Neuronal stem cell (in vitro differentiated cells): ENCODE data around the gene SP140.

Experiments
- DNase-seq: peaks from one replicate; pipeline ENCODE4 v3.0.0-alpha.2; 2013; ENCODE audit warnings: low spot score
- H2AFZ ChIP-seq: one replicate; pipeline ENCODE4 v1.6.1; 2013; ENCODE audit warnings: mild to moderate bottlenecking, low read length, inconsistent platforms
- H2AK5ac ChIP-seq: 2 replicates; pipeline ENCODE4 v1.6.1; 2013; ENCODE audit warnings: low read depth, mild to moderate bottlenecking, inconsistent platforms, low read length, moderate library complexity, mixed read lengths
- H2BK120ac ChIP-seq: 2 replicates; pipeline ENCODE4 v1.6.1; 2013; ENCODE audit warnings: low read depth, mild to moderate bottlenecking, inconsistent platforms, low read length, moderate library complexity, mixed read lengths
- H2BK12ac ChIP-seq: one replicate; pipeline ENCODE4 v1.6.1; 2013; ENCODE audit warnings: low read length, inconsistent platforms
- H2BK15ac ChIP-seq: 2 replicates; pipeline ENCODE4 v1.6.1; 2013; ENCODE audit warnings: mild to moderate bottlenecking, low read length, inconsistent platforms, mixed read lengths
- H2BK5ac ChIP-seq: one replicate; pipeline ENCODE4 v1.6.1; 2013; ENCODE audit warnings: inconsistent platforms, mild to moderate bottlenecking, low read length, moderate library complexity
- H3K14ac ChIP-seq: one replicate; pipeline ENCODE4 v1.6.1; 2013; ENCODE audit warnings: low read length, inconsistent platforms
- H3K18ac ChIP-seq: 2 replicates; pipeline ENCODE4 v1.6.1; 2013; ENCODE audit warnings: low read length, inconsistent platforms
- H3K23ac ChIP-seq: 2 replicates; pipeline ENCODE4 v1.6.1; 2013; ENCODE audit warnings: low read depth, mild to moderate bottlenecking, mixed read lengths, low read length, inconsistent platforms; ENCODE audit not compliant: poor library complexity
- H3K27ac ChIP-seq: replicated peaks from 3 replicates; pipeline ENCODE4 v1.5.1; 2013; ENCODE audit warnings: low read length, inconsistent platforms
- H3K27me3 ChIP-seq, 3 experiments: 2 replicates each; pipeline ENCODE4 v1.6.1; 2013; ENCODE audit warnings: low read length in 3 of 3, mild to moderate bottlenecking in 2 of 3, inconsistent platforms in 1 of 3, low read depth in 1 of 3, mixed read lengths in 1 of 3, moderate library complexity in 1 of 3; ENCODE audit not compliant: control insufficient read depth in 3 of 3, insufficient read depth in 3 of 3
- H3K36me3 ChIP-seq, 2 donors: replicated peaks in 1 of 2; 2 replicates each; pipeline ENCODE4 v1.6.1; 2013; ENCODE audit warnings: low read length in 2 of 2; ENCODE audit not compliant: control insufficient read depth in 2 of 2, insufficient read depth in 2 of 2
- H3K4ac ChIP-seq: 2 replicates; pipeline ENCODE4 v1.6.1; 2013; ENCODE audit warnings: inconsistent platforms, mild to moderate bottlenecking, low read length, moderate library complexity
- H3K4me1 ChIP-seq, 2 donors: 1 replicate in 1 of 2; 2 replicates in 1 of 2; pipeline ENCODE4 v1.6.1; 2013; ENCODE audit warnings: low read length in 2 of 2, low read depth in 1 of 2; ENCODE audit not compliant: control insufficient read depth in 2 of 2, insufficient read depth in 1 of 2
- H3K4me2 ChIP-seq: one replicate; pipeline ENCODE4 v1.6.1; 2013; ENCODE audit warnings: mild to moderate bottlenecking, low read length, inconsistent platforms; ENCODE audit not compliant: insufficient read depth, poor library complexity, severe bottlenecking
- H3K4me3 ChIP-seq, 2 donors: 2 replicates each; pipeline ENCODE4 v1.5.1; 2013; ENCODE audit warnings: low read length in 2 of 2, mild to moderate bottlenecking in 2 of 2, inconsistent platforms in 1 of 2, moderate library complexity in 1 of 2
- H3K79me1 ChIP-seq: one replicate; pipeline ENCODE4 v1.6.1; 2013; ENCODE audit warnings: low read depth, mild to moderate bottlenecking, inconsistent platforms, low read length, moderate library complexity
- H3K9ac ChIP-seq: one replicate; pipeline ENCODE4 v1.6.1; 2013; ENCODE audit warnings: mild to moderate bottlenecking, low read depth, low read length, inconsistent platforms; ENCODE audit not compliant: poor library complexity
- H3K9me3 ChIP-seq, 2 donors: replicated peaks in 1 of 2; 2 replicates each; pipeline versions ENCODE3 to v1.6.1; 2013; ENCODE audit warnings: low read length in 2 of 2, mild to moderate bottlenecking in 2 of 2, inconsistent platforms in 1 of 2, low read depth in 1 of 2, mixed read lengths in 1 of 2, moderate library complexity in 1 of 2; ENCODE audit not compliant: control insufficient read depth in 2 of 2, insufficient read depth in 1 of 2
- H4K8ac ChIP-seq: one replicate; pipeline ENCODE4 v1.6.1; 2013; ENCODE audit warnings: low read depth, mild to moderate bottlenecking, inconsistent platforms, low read length, moderate library complexity
- H4K91ac ChIP-seq: one replicate; pipeline ENCODE4 v1.6.1; 2013; ENCODE audit warnings: low read length, low read depth, mild to moderate bottlenecking, inconsistent platforms; ENCODE audit not compliant: poor library complexity
- WGBS, 2 donors: extraction: QIAGEN DNeasy Blood & Tissue Kit; methylation state at CpG; one replicate each; pipeline ENCODE4 v1.1.7; 2013; ENCODE audit warnings: missing lambda C conversion rate in 2 of 2, mixed read lengths in 1 of 2; ENCODE audit not compliant: insufficient read length in 2 of 2, insufficient replicate concordance in 1 of 2; ENCODE audit errors: extremely low coverage in 2 of 2; 5-methylcytosine and 5-hydroxymethylcytosine counted together

SP140 gene

GRCh38 chr2:230346465-230346864 lies 120.9 kb downstream of the SP140 start:
- no peak overlapping the region for H2BK15ac ChIP-seq
- no peak overlapping the region for H2AK5ac ChIP-seq
- H3K23ac ChIP-seq, result no peak overlapping the region
- no peak overlapping the region for H4K8ac ChIP-seq
- H3K4me3 ChIP-seq, result no peak overlapping the region
- DNase-seq, result no peak
- no peak overlapping the region for H3K18ac ChIP-seq
- H2BK12ac ChIP-seq, result no peak overlapping the region
- no peak overlapping the region for H3K14ac ChIP-seq
- H3K4me2 ChIP-seq, result no peak overlapping the region
- no peak overlapping the region for H3K9ac ChIP-seq
- H3K79me1 ChIP-seq, result no peaks in the 10 kb centered on the region
- no peaks in the 10 kb centered on the region for H3K27me3 ChIP-seq
- no peak overlapping the region for H2AFZ ChIP-seq
- no peaks in the 10 kb centered on the region for H3K4me1 ChIP-seq
- H2BK5ac ChIP-seq, result no peak overlapping the region
- no peak overlapping the region for H3K27ac ChIP-seq
- no peak overlapping the region for H3K4ac ChIP-seq
- no CpG with 5 or more reads among the region's 1 CpG for WGBS, 2 donors
- no peaks in the 10 kb centered on the region for H3K9me3 ChIP-seq
- H2BK120ac ChIP-seq, result no peak overlapping the region
- H4K91ac ChIP-seq, result no peak overlapping the region
- no peaks in the 10 kb centered on the region for H3K36me3 ChIP-seq

- Histone ChIP-seq H4K91ac (no peak overlapping the region), H3K4me1 (no peaks in the 10 kb centered on the region), H3K4ac (no peak overlapping the region), H3K4me2 (no peak overlapping the region), H3K9me3 (no peaks in the 10 kb centered on the region), H2BK15ac (no peak overlapping the region), H2AFZ (no peak overlapping the region), H2BK12ac (no peak overlapping the region), H3K27me3 (no peaks in the 10 kb centered on the region), H3K23ac (no peak overlapping the region), H2BK120ac (no peak overlapping the region), H2BK5ac (no peak overlapping the region), H3K79me1 (no peaks in the 10 kb centered on the region), H2AK5ac (no peak overlapping the region), H3K18ac (no peak overlapping the region), H3K14ac (no peak overlapping the region), H3K27ac (no peak overlapping the region), H3K4me3 (no peak overlapping the region), H3K9ac (no peak overlapping the region), H3K36me3 (no peaks in the 10 kb centered on the region), H4K8ac (no peak overlapping the region)
- WGBS, 2 donors, result no CpG with 5 or more reads among the region's 1 CpG
- no peak for DNase-seq
Measured at GRCh38 chr2:230346921-230347533, 121.5 kb downstream of the SP140 start.

- Histone ChIP-seq H3K79me1 (no peaks in the 10 kb centered on the region), H2BK12ac (no peak overlapping the region), H3K14ac (no peak overlapping the region), H2BK15ac (no peak overlapping the region), H2BK120ac (no peak overlapping the region), H2AFZ (no peak overlapping the region), H4K91ac (no peak overlapping the region), H4K8ac (no peak overlapping the region), H2AK5ac (no peak overlapping the region), H3K9me3 (no peaks in the 10 kb centered on the region), H3K4ac (no peak overlapping the region), H3K9ac (no peak overlapping the region), H3K36me3 (no peaks in the 10 kb centered on the region), H3K27ac (no peak overlapping the region), H2BK5ac (no peak overlapping the region), H3K4me2 (no peak overlapping the region), H3K23ac (no peak overlapping the region), H3K27me3 (no peaks in the 10 kb centered on the region), H3K4me3 (no peak overlapping the region), H3K4me1 (no peaks in the 10 kb centered on the region), H3K18ac (no peak overlapping the region)
- no peak for DNase-seq
- no CpG with 5 or more reads among the region's 6 CpGs for WGBS, 2 donors
Measured at GRCh38 chr2:230347659-230348305, 122.2 kb downstream of the SP140 start.

GRCh38 chr2:230348787-230349186 lies 123.3 kb downstream of the SP140 start:
- H3K4ac ChIP-seq, result no peak overlapping the region
- no peak overlapping the region for H4K91ac ChIP-seq
- no peak overlapping the region for H2AK5ac ChIP-seq
- H3K23ac ChIP-seq, result no peak overlapping the region
- H3K27ac ChIP-seq, result no peak overlapping the region
- H3K18ac ChIP-seq, result no peak overlapping the region
- no peaks in the 10 kb centered on the region for H3K36me3 ChIP-seq
- H3K9ac ChIP-seq, result no peak overlapping the region
- H3K9me3 ChIP-seq, result no peaks in the 10 kb centered on the region
- H4K8ac ChIP-seq, result no peak overlapping the region
- H2BK120ac ChIP-seq, result no peak overlapping the region
- no peak overlapping the region for H2BK5ac ChIP-seq
- no peak for DNase-seq
- H3K27me3 ChIP-seq, result no peaks in the 10 kb centered on the region
- no peaks in the 10 kb centered on the region for H3K79me1 ChIP-seq
- H3K4me1 ChIP-seq, result no peaks in the 10 kb centered on the region
- H2BK12ac ChIP-seq, result no peak overlapping the region
- H2BK15ac ChIP-seq, result no peak overlapping the region
- H3K14ac ChIP-seq, result no peak overlapping the region
- H2AFZ ChIP-seq, result no peak overlapping the region
- H3K4me3 ChIP-seq, result no peak overlapping the region
- H3K4me2 ChIP-seq, result no peak overlapping the region
